Body of pancreas (tissue), 4 donors: ENCODE measurements around the gene BACE2.

ENCODE experiments used
- CTCF ChIP-seq, 7 experiments: fragments of 450-650 bp in 4 of 7; fragments of 200-600 bp in 3 of 7; sonication (generic) in 3 of 7; IDR thresholded peaks; one replicate each; pipeline ENCODE4 v1.5.1; 2016 to 2019; ENCODE audit warnings: antibody characterized with exemption in 7 of 7
- POLR2A ChIP-seq, 3 donors: fragments of 450-650 bp; IDR thresholded peaks; one replicate each; pipeline ENCODE4 v1.6.1; 2016; ENCODE audit warnings: antibody characterized with exemption in 3 of 3, mild to moderate bottlenecking in 2 of 3

DNA sequence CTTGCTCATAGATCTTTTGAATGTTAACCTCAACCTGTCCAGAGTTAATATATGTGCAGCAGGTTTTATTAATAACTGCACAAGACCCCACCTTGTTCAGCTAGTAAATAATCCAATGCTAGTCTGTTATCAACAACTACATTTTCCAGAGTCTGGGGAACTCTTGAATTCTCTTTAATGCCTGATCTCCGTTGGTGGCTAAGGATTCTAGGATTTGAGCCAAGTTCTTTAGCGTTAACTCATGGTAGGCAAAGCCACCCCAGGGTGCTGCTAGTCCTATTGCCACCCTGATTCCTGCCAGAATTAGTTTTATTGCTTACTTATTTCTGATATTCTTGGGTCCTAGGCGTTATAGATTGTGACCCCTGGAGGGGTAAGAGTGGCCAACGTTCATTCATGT lies 12.8 kb downstream of the BACE2 start:
- TF ChIP-seq CTCF (IDR thresholded peaks at IDR 0.05) (no peak), POLR2A (IDR thresholded peaks at IDR 0.05) (no peak)
